Measurements from ENCODE around the gene ANKRD60.

ANKRD60 gene

GRCh38 chr20:58174708-58175280 is 53.7 kb downstream of the ANKRD60 start:
- Mint-ChIP-seq H3K4me1 (peaks cover 8% of the 10 kb centered on the region), H3K36me3 (no peaks in the 10 kb centered on the region), H3K27ac (no peak overlapping the region), H3K27me3 (peaks cover 47% of the 10 kb centered on the region), H3K9me3 (no peaks in the 10 kb centered on the region), H3K4me3 (no peak overlapping the region)
- no peak for ATAC-seq

- Mint-ChIP-seq H3K4me1 (peaks cover 2% of the 10 kb centered on the region), H3K27ac (no peak overlapping the region), H3K27me3 (peaks cover 40% of the 10 kb centered on the region), H3K4me3 (no peak overlapping the region), H3K36me3 (no peaks in the 10 kb centered on the region), H3K9me3 (no peaks in the 10 kb centered on the region)
- no peak for ATAC-seq
These were observed 54.3 kb downstream of the ANKRD60 start for GRCh38 chr20:58173930-58174707.

- no peaks in the 10 kb centered on the region for H3K4me1 Mint-ChIP-seq
- H3K4me3 Mint-ChIP-seq = no peak overlapping the region
- no peaks in the 10 kb centered on the region for H3K9me3 Mint-ChIP-seq
- no peak overlapping the region for H3K27ac Mint-ChIP-seq
- H3K36me3 Mint-ChIP-seq = no peaks in the 10 kb centered on the region
- no peak for ATAC-seq
- peaks cover 30% of the 10 kb centered on the region for H3K27me3 Mint-ChIP-seq
These were observed 55.4 kb downstream of the ANKRD60 start for GRCh38 chr20:58173091-58173490.

GRCh38 chr20:58171796-58172425 is 56.5 kb downstream of the ANKRD60 start:
- Mint-ChIP-seq H3K27ac (no peak overlapping the region), H3K4me3 (no peak overlapping the region), H3K27me3 (peaks cover 18% of the 10 kb centered on the region), H3K4me1 (no peaks in the 10 kb centered on the region), H3K9me3 (no peaks in the 10 kb centered on the region), H3K36me3 (no peaks in the 10 kb centered on the region)
- ATAC-seq = no peak

- Mint-ChIP-seq H3K27me3 (peaks cover under 1% of the 10 kb centered on the region), H3K27ac (no peak overlapping the region), H3K4me3 (no peak overlapping the region), H3K9me3 (no peaks in the 10 kb centered on the region), H3K4me1 (no peaks in the 10 kb centered on the region), H3K36me3 (no peaks in the 10 kb centered on the region)
- ATAC-seq = no peak
These were observed 59.0 kb downstream of the ANKRD60 start for GRCh38 chr20:58169450-58169849.

GRCh38 chr20:58168843-58169242 is 59.6 kb downstream of the ANKRD60 start:
- Mint-ChIP-seq H3K27ac (no peak overlapping the region), H3K36me3 (no peaks in the 10 kb centered on the region), H3K4me3 (no peak overlapping the region), H3K9me3 (no peaks in the 10 kb centered on the region), H3K4me1 (no peaks in the 10 kb centered on the region), H3K27me3 (no peaks in the 10 kb centered on the region)
- ATAC-seq = no peak

- Mint-ChIP-seq H3K27ac (no peak overlapping the region), H3K27me3 (no peaks in the 10 kb centered on the region), H3K4me3 (no peak overlapping the region), H3K4me1 (no peaks in the 10 kb centered on the region), H3K36me3 (no peaks in the 10 kb centered on the region), H3K9me3 (no peaks in the 10 kb centered on the region)
- ATAC-seq = peak; percentile 39
These were observed 60.7 kb downstream of the ANKRD60 start for GRCh38 chr20:58167759-58168158.

Data from stimulated activated memory B cell treated with anti-CD40 and anti-IgM and Interleukin-4, amounts not matched to agents 10 μg/mL and 1 μg/mL and 100 μg/mL, for 72 hours (primary cell).